Measurements from ENCODE around the gene APOA1. TPM values are rescaled to one million over a fixed set of nuclear protein-coding genes. Genes with fewer than 3 reads are reported as not detected.

The APOA1 gene
- total RNA-seq, 1 experiment from 2014 or later: not detected

- Histone ChIP-seq H3K9me2 (ENCODE audit: insufficient read depth) (no peaks in the 10 kb centered on the region), H4K20me1 (ENCODE audit: insufficient read depth) (no peaks in the 10 kb centered on the region), H3K4me2 (peak overlapping the region; percentile 3; the same call in 1 of the 2 replicates), H3K4me3 (no peak overlapping the region), H3K27ac (no peak overlapping the region), H2AFZ (no peak overlapping the region), H3K27me3 (ENCODE audit: insufficient read depth, low read depth) (no peaks in the 10 kb centered on the region), H3K4me1 (replicated peaks; ENCODE audit: insufficient read depth) (peaks cover 8% of the 10 kb centered on the region; the same call in 1 of the 2 replicates), H3K79me2 (ENCODE audit: low read depth) (no peaks in the 10 kb centered on the region), H3K9me3 (ENCODE audit: insufficient read depth, low read depth) (no peaks in the 10 kb centered on the region), H3F3A (ENCODE audit: insufficient read depth, low read depth) (no peaks in the 10 kb centered on the region), H3K36me3 (ENCODE audit: low read depth) (no peaks in the 10 kb centered on the region)
- intact Hi-C loops (cut with micrococcal nuclease; ENCODE audit: unreplicated experiment): no loop called here
- POLR2A ChIA-PET (ENCODE audit: unreplicated experiment): no interaction called here
- BruUV-seq (replicated peaks): no TSS peak
- no peak for DNase-seq
- CTCF ChIA-PET: no interaction called here
- TF ChIP-seq EZH2 (IDR thresholded peaks at IDR 0.05; ENCODE audit: low read depth) (no peak), CTCF (conservative IDR thresholded peaks at IDR 0.05) (no peak)
Measured at GRCh38 chr11:116831790-116832349, 5.6 kb downstream of the APOA1 start.

- Histone ChIP-seq H3K4me1 (replicated peaks; ENCODE audit: insufficient read depth) (peaks cover 8% of the 10 kb centered on the region; the same call in 1 of the 2 replicates), H3K9me2 (ENCODE audit: insufficient read depth) (no peaks in the 10 kb centered on the region), H3K36me3 (ENCODE audit: low read depth) (no peaks in the 10 kb centered on the region), H3K27ac (no peak overlapping the region), H3K4me3 (no peak overlapping the region), H3K27me3 (ENCODE audit: insufficient read depth, low read depth) (no peaks in the 10 kb centered on the region), H3K4me2 (no peak overlapping the region), H4K20me1 (ENCODE audit: insufficient read depth) (no peaks in the 10 kb centered on the region), H3F3A (ENCODE audit: insufficient read depth, low read depth) (no peaks in the 10 kb centered on the region), H2AFZ (no peak overlapping the region), H3K79me2 (ENCODE audit: low read depth) (no peaks in the 10 kb centered on the region), H3K9me3 (ENCODE audit: insufficient read depth, low read depth) (no peaks in the 10 kb centered on the region)
- TF ChIP-seq EZH2 (IDR thresholded peaks at IDR 0.05; ENCODE audit: low read depth): no peak
- TF ChIP-seq CTCF (conservative IDR thresholded peaks at IDR 0.05): no peak
- intact Hi-C loops (cut with micrococcal nuclease; ENCODE audit: unreplicated experiment): no loop called here
- no peak for DNase-seq
- POLR2A ChIA-PET (ENCODE audit: unreplicated experiment): no interaction called here
- BruUV-seq (replicated peaks): no TSS peak
- CTCF ChIA-PET: no interaction called here
Measured at GRCh38 chr11:116830184-116830912, 7.1 kb downstream of the APOA1 start.

- intact Hi-C loops (cut with micrococcal nuclease; ENCODE audit: unreplicated experiment): no loop called here
- ChIA-PET CTCF (no interaction called here), POLR2A (ENCODE audit: unreplicated experiment) (interaction anchor here (0.6 kb wide), 2 partner anchors 8 to 638 kb away, joined by 6 to 7 read pairs; partner anchors contain the start of gene APOA1)
- DNase-seq: no peak
- H3K27ac ChIP-seq: no peak within 1 kb of the TSS
- peaks cover 8% of the 10 kb centered on the region; the same call in 1 of the 2 replicates for H3K4me1 ChIP-seq (replicated peaks; ENCODE audit: insufficient read depth)
- BruUV-seq (replicated peaks): no TSS peak
- no peaks in the 10 kb centered on the region for H4K20me1 ChIP-seq (ENCODE audit: insufficient read depth)
- no peak within 1 kb of the TSS for H3K4me3 ChIP-seq
- no peaks in the 10 kb centered on the region for H3K9me3 ChIP-seq (ENCODE audit: insufficient read depth, low read depth)
- no peaks in the 10 kb centered on the region for H3K27me3 ChIP-seq (ENCODE audit: insufficient read depth, low read depth)
- H3K9me2 ChIP-seq (ENCODE audit: insufficient read depth): no peaks in the 10 kb centered on the region
- no peak within 1 kb of the TSS for H2AFZ ChIP-seq
- TF ChIP-seq EZH2 (IDR thresholded peaks at IDR 0.05; ENCODE audit: low read depth) (no peak), CTCF (conservative IDR thresholded peaks at IDR 0.05) (no peak)
- no peaks in the 10 kb centered on the region for H3K79me2 ChIP-seq (ENCODE audit: low read depth)
- H3F3A ChIP-seq (ENCODE audit: insufficient read depth, low read depth): no peaks in the 10 kb centered on the region
- H3K4me2 ChIP-seq: no peak within 1 kb of the TSS
- no peaks in the 10 kb centered on the region for H3K36me3 ChIP-seq (ENCODE audit: low read depth)
Measured at GRCh38 chr11:116829525-116830183, 7.8 kb downstream of the APOA1 start, which contains the start of gene APOC3. Gene APOC3, plus strand, starts transcription at chr11:116829907. Its CDS starts 676 bp downstream, at chr11:116830583.

Data from PC-9 (cell line).